ENCODE data around the gene PRKN.

GRCh38 chr6:161301338-161301737, 1426.2 kb downstream of the PRKN start:
- no peak for TF ChIP-seq ZNF70 (CRISPR knock-in tag; IDR thresholded peaks at IDR 0.05)
- no peak for TF ChIP-seq POU6F1 (CRISPR knock-in tag; IDR thresholded peaks at IDR 0.05; ENCODE audit: borderline replicate concordance, low read depth)
- no peak for TF ChIP-seq CSRNP3 (CRISPR knock-in tag; IDR thresholded peaks at IDR 0.05)
- no peak for TF ChIP-seq ESRRG (CRISPR knock-in tag; IDR thresholded peaks at IDR 0.05)
- no peak for TF ChIP-seq PATZ1 (CRISPR knock-in tag; IDR thresholded peaks at IDR 0.05; ENCODE audit: borderline replicate concordance)

Measured in SK-N-SH treated with all-trans-retinoic acid at 6 μM for 48 hours (cell line).